Effector memory CD4-positive, alpha-beta T cell (primary cell): Measurements from ENCODE around the gene PARVG.

Source experiments
- DNase-seq, 3 donors: peaks; one replicate each; pipeline ENCODE4 v3.0.0-alpha.2; 2020
- H3K27ac ChIP-seq: 2 replicates; pipeline ENCODE4 v1.7.0; 2013; ENCODE audit warnings: mild to moderate bottlenecking, low read length, moderate library complexity; ENCODE audit not compliant: insufficient read depth, poor library complexity, severe bottlenecking
- H3K27me3 ChIP-seq: replicated peaks from 2 replicates; pipeline ENCODE4 v1.7.0; 2013; ENCODE audit warnings: mild to moderate bottlenecking, low read length; ENCODE audit not compliant: insufficient read depth, control insufficient read depth, poor library complexity, severe bottlenecking
- H3K36me3 ChIP-seq: 2 replicates; pipeline ENCODE4 v1.7.0; 2013; ENCODE audit warnings: mild to moderate bottlenecking, low read length, moderate library complexity; ENCODE audit not compliant: control insufficient read depth, insufficient read depth
- H3K4me1 ChIP-seq: 2 replicates; pipeline ENCODE4 v1.7.0; 2013; ENCODE audit warnings: low read length, mild to moderate bottlenecking; ENCODE audit not compliant: control insufficient read depth, insufficient read depth, poor library complexity, severe bottlenecking
- H3K4me3 ChIP-seq: 2 replicates; pipeline ENCODE4 v1.7.0; 2013; ENCODE audit warnings: low read length, low read depth, mild to moderate bottlenecking; ENCODE audit not compliant: insufficient read depth, poor library complexity, severe bottlenecking
- H3K9me3 ChIP-seq: 2 replicates; pipeline ENCODE4 v1.7.0; 2013; ENCODE audit warnings: mild to moderate bottlenecking, low read length, moderate library complexity; ENCODE audit not compliant: control insufficient read depth

Gene PARVG

GRCh38 chr22:44246615-44247326, 66.0 kb downstream of the PARVG start:
- Histone ChIP-seq H3K36me3 (no peaks in the 10 kb centered on the region), H3K4me1 (no peaks in the 10 kb centered on the region), H3K9me3 (no peaks in the 10 kb centered on the region), H3K27me3 (no peaks in the 10 kb centered on the region), H3K4me3 (no peak overlapping the region), H3K27ac (no peak overlapping the region)
- DNase-seq, result no peak

GRCh38 chr22:44247346-44247745, 66.6 kb downstream of the PARVG start:
- no peaks in the 10 kb centered on the region for H3K27me3 ChIP-seq
- H3K36me3 ChIP-seq, result no peaks in the 10 kb centered on the region
- DNase-seq, result no peak
- no peaks in the 10 kb centered on the region for H3K4me1 ChIP-seq
- H3K9me3 ChIP-seq, result no peaks in the 10 kb centered on the region
- H3K27ac ChIP-seq, result no peak overlapping the region
- H3K4me3 ChIP-seq, result no peak overlapping the region

DNA sequence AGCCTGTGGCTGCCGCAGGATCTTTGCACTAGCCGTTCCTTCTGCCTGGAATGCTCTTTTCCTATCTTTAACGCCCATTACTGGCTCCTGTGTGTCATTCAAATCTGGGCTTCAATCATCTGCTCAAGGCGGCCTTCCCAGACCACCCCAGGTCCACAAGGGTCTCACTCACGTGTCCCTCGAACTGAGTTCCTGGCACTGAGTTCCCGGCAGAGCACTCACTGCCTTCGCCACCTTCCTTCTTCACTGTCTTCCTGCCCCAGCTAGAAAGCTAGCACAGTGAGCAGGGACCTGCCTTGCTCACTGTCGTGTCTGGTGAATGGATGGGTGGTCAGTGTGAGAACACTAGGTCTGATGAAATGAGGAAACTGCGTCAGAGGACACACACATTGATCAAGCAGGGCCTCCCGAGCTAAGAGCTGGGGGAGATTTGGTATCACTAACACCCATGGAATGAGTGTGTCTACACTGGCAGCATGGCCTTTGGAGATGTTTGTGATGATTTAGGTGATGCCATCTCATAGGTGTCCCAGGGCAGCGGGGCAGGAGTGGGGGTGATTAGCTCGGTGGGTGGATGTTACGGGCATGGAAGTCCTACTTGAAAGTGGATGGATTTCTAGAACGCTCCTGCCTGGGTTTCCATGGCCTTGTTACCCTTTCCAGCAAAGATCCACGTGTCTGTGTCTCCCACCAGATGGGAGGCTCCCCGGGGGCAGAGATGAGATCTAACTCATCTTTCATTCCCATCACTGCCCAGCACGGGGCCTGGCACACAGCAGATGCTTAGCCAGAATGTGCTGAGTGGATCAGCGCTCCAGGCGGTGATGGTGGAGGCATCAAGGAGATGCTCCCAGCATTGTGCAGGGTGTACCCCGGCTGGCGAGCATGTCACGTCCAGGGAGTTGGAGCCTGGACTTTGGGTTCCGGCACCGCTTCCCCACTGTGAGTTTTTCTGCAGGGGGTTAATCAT, 67.5 kb downstream of the PARVG start:
- H3K9me3 ChIP-seq, result no peaks in the 10 kb centered on the region

GRCh38 chr22:44248926-44249325, 68.2 kb downstream of the PARVG start:
- no peak for DNase-seq
- Histone ChIP-seq H3K4me3 (no peak overlapping the region), H3K4me1 (no peaks in the 10 kb centered on the region), H3K27me3 (no peaks in the 10 kb centered on the region), H3K9me3 (no peaks in the 10 kb centered on the region), H3K36me3 (no peaks in the 10 kb centered on the region), H3K27ac (no peak overlapping the region)

More for the DNA sequence above, 67.5 kb downstream of the PARVG start:
- H3K27me3 ChIP-seq, result no peaks in the 10 kb centered on the region
- H3K4me1 ChIP-seq, result no peaks in the 10 kb centered on the region
- no peak for DNase-seq
- H3K27ac ChIP-seq, result no peak overlapping the region
- no peak overlapping the region for H3K4me3 ChIP-seq
- no peaks in the 10 kb centered on the region for H3K36me3 ChIP-seq

DNA sequence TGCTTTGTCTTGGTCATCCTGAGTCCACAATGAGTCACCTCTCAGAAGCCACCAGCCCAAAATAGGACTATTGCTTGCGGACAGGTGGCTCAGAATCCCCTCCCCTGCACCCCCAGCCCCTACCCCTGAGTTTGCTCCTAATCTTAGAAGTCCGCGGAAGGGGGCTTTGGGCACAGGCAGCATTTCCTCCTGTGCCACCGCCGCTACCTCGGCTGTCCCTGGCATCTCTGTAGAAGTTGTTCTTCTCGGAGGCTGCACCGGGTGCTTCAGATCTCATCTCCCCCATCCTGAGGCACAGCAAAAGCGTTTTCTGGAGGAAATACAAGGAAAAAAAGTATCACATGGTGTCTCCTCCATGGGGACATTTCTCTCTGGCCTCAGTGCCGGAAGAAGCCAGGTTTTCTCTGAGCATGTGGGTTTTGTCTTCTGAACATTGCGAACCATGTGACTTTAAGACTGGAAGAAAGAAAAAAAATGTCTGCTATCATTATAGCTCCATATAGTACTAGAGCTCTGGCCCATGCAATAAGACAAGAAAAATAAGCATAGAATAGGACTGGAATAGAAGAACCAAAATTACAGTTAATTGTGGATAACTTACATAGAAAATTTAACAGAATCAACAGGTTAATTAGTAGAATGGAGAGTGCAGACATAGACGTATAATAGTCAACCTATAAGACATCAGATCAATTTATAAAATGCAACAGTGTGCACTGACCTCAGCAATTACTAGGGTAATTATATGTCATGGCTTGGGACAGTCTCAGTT, 68.8 kb downstream of the PARVG start:
- H3K36me3 ChIP-seq, result no peaks in the 10 kb centered on the region
- no peaks in the 10 kb centered on the region for H3K9me3 ChIP-seq
- no peaks in the 10 kb centered on the region for H3K4me1 ChIP-seq
- no peak for DNase-seq
- no peaks in the 10 kb centered on the region for H3K27me3 ChIP-seq
- H3K4me3 ChIP-seq, result no peak overlapping the region
- H3K27ac ChIP-seq, result no peak overlapping the region

DNA sequence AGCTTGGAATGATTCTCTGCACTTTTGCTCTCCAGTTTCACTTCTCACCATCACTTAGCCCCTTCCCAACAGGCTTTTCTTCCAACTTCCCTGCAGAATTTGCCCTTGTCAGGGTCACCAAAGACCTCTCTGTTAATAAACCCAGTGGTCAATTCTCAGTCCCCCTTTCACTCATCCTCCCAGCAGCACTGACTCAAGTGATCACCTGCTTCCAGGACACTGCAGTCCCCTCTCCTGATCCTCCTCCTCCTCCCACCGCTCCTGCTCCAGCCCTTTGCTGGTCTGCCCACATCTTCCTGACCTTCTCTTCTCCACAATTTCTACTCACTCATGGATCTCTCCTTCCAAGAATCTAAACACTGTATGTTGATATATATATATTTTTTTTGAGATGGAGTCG, 74.1 kb downstream of the PARVG start:
- H3K27ac ChIP-seq, result no peak overlapping the region
- no peak for DNase-seq
- no peaks in the 10 kb centered on the region for H3K27me3 ChIP-seq
- H3K9me3 ChIP-seq, result no peaks in the 10 kb centered on the region
- no peaks in the 10 kb centered on the region for H3K36me3 ChIP-seq
- no peaks in the 10 kb centered on the region for H3K4me1 ChIP-seq
- no peak overlapping the region for H3K4me3 ChIP-seq

- Histone ChIP-seq H3K4me1 (no peaks in the 10 kb centered on the region), H3K27ac (no peak overlapping the region), H3K4me3 (no peak overlapping the region), H3K27me3 (no peaks in the 10 kb centered on the region), H3K36me3 (no peaks in the 10 kb centered on the region), H3K9me3 (no peaks in the 10 kb centered on the region)
- DNase-seq, result no peak
These were observed 75.4 kb downstream of the PARVG start for GRCh38 chr22:44256085-44256484.

- Histone ChIP-seq H3K27me3 (no peaks in the 10 kb centered on the region), H3K4me3 (no peak overlapping the region), H3K9me3 (no peaks in the 10 kb centered on the region)
These were observed 76.1 kb downstream of the PARVG start for GRCh38 chr22:44256556-44257485.

More at GRCh38 chr22:44256556-44257485, 76.1 kb downstream of the PARVG start:
- Histone ChIP-seq H3K4me1 (no peaks in the 10 kb centered on the region), H3K27ac (no peak overlapping the region), H3K36me3 (no peaks in the 10 kb centered on the region)
- DNase-seq, result no peak
